Measurements from ENCODE around the gene SETD3. TPM values are rescaled to one million over a fixed set of nuclear protein-coding genes. Genes with fewer than 3 reads are reported as not detected.

SETD3 gene
- total and polyA plus RNA-seq, 2 of the 8 experiments (the other 6 are each of a cell fraction or from before 2014, with no cell fraction given), result 24.0 to 64.0 TPM

- TF ChIP-seq KDM1A (IDR thresholded peaks at IDR 0.05; ENCODE audit: borderline replicate concordance, low read length), result no peak
- no peak for TF ChIP-seq SIN3A (conservative IDR thresholded peaks at IDR 0.05 in 1 of 2, IDR thresholded peaks at IDR 0.05 in 1 of 2; ENCODE audit: low read depth in 1 of 2, low read length in 2 of 2)
- WGBS, 2 experiments (ENCODE audit: extremely low coverage in 1 of 2, insufficient coverage in 1 of 2, insufficient read length in 1 of 2, insufficient replicate concordance in 2 of 2, low coverage in 1 of 2, low lambda C conversion rate in 2 of 2, missing lambda C conversion rate in 1 of 2), result 82% methylated on average over 12 of the region's 12 CpGs; no CpG with 5 or more reads in 1 of the 2 experiments
Observed at GRCh38 chr14:99426813-99427346, 53.8 kb downstream of the SETD3 start.

More at GRCh38 chr14:99426813-99427346, 53.8 kb downstream of the SETD3 start:
- Histone ChIP-seq H3K9ac (replicated peaks in 1 of 4; ENCODE audit: extremely low read depth in 1 of 4, low read depth in 3 of 4, low read length in 3 of 4) (no peak overlapping the region), H3K27ac (ENCODE audit: low read depth, low read length) (no peak overlapping the region), H2AK5ac (ENCODE audit: low read depth, low read length) (no peak overlapping the region), H4K8ac (ENCODE audit: extremely low read depth, insufficient read depth, low read length) (no peak overlapping the region), H3K4ac (replicated peaks; ENCODE audit: insufficient read length, low read depth, low read length) (no peak overlapping the region), H3K23ac (ENCODE audit: insufficient read length) (no peak overlapping the region), H3K4me1 (replicated peaks in 1 of 4; ENCODE audit: control insufficient read depth in 3 of 4, insufficient read depth in 4 of 4, low read length in 3 of 4) (peaks cover 2 to 14% (median 9%) of the 10 kb centered on the region in 4 experiments; a peak in 6 of 7 replicates), H3K79me1 (ENCODE audit: low read depth, low read length) (peaks cover 6% of the 10 kb centered on the region; the same call in 1 of the 2 replicates), H3K36me3 (ENCODE audit: control insufficient read depth in 2 of 4, insufficient read depth in 4 of 4, low read length in 3 of 4) (peaks cover 0 to 9% (median 5%) of the 10 kb centered on the region in 4 experiments; a peak in 3 of 8 replicates), H2BK12ac (ENCODE audit: low read depth, low read length) (no peak overlapping the region), H4K20me1 (replicated peaks in 1 of 2; ENCODE audit: control insufficient read depth in 1 of 2, insufficient read depth in 2 of 2, low read length in 2 of 2) (peaks cover 1 to 2% of the 10 kb centered on the region in 2 experiments), H4K5ac (ENCODE audit: insufficient read length, low read depth, low read length) (no peak overlapping the region), H2BK15ac (ENCODE audit: low read length) (no peak overlapping the region), H3K27me3 (replicated peaks in 1 of 4; ENCODE audit: control insufficient read depth in 3 of 4, extremely low read depth in 1 of 4, insufficient read depth in 3 of 4, low read length in 3 of 4) (no peaks in the 10 kb centered on the region), H2BK20ac (ENCODE audit: low read length) (no peak overlapping the region), H2BK5ac (ENCODE audit: low read depth, low read length) (no peak overlapping the region), H2AFZ (ENCODE audit: low read length) (no peak overlapping the region), H3K56ac (replicated peaks; ENCODE audit: insufficient read length, low read depth, low read length) (no peak overlapping the region), H2BK120ac (replicated peaks; ENCODE audit: low read depth, low read length) (no peak overlapping the region), H3K79me2 (ENCODE audit: control insufficient read depth in 1 of 2, insufficient read depth in 2 of 2, low read length in 2 of 2) (peaks cover 0 to 11% of the 10 kb centered on the region in 2 experiments; a peak in 1 of 4 replicates), H3K4me2 (ENCODE audit: insufficient read depth in 1 of 2, low read depth in 2 of 2, low read length in 2 of 2) (no peak overlapping the region), H3K9me3 (ENCODE audit: insufficient read depth in 2 of 2, low read depth in 1 of 2, low read length in 1 of 2) (no peaks in the 10 kb centered on the region; a peak in 2 of 4 replicates), H3K23me2 (ENCODE audit: low read depth, low read length) (no peaks in the 10 kb centered on the region), H3K18ac (ENCODE audit: extremely low read depth, low read length) (no peak overlapping the region), H3K14ac (ENCODE audit: insufficient read length) (no peak overlapping the region), H3K4me3 (ENCODE audit: extremely low read depth in 1 of 4, insufficient read depth in 2 of 4, low read depth in 3 of 4, low read length in 4 of 4) (no peak overlapping the region), H4K91ac (replicated peaks; ENCODE audit: insufficient read length, low read length) (no peak overlapping the region)
- CTCF ChIA-PET (ENCODE audit: partially characterized antibody), result interaction anchor here (0.9 to 1.1 kb wide), 3 partner anchors 9 to 34 kb away, joined by 3 to 5 read pairs (median 3); no protein-coding TSS in a partner anchor
- no peak for FAIRE-seq
- DNase-seq (ENCODE audit: low read depth in 1 of 2, low spot score in 2 of 2), result no peak
- POLR2A ChIA-PET (ENCODE audit: partially characterized antibody), result interaction anchor here (1.0 kb wide), 1 partner anchor 86 kb away, joined by 3 read pairs; no protein-coding TSS in a partner anchor

Data from H1 (cell line).